CD14-positive monocyte (primary cell): Measurements from ENCODE around the gene BMP7. TPM values are rescaled to one million over a fixed set of nuclear protein-coding genes. Genes with fewer than 3 reads are reported as not detected.

Experiments
- DNase-seq, 3 donors: peaks; one replicate each; pipeline ENCODE4 v3.0.0-alpha.2; 2011 to 2022
- H2AFZ ChIP-seq: 2 replicates; pipeline ENCODE4 v1.6.0; 2012; ENCODE audit warnings: mild to moderate bottlenecking, low read depth, low read length, inconsistent platforms; ENCODE audit not compliant: insufficient read depth, poor library complexity, severe bottlenecking
- H3K27ac ChIP-seq, 2 donors: 1 replicate in 1 of 2; 2 replicates in 1 of 2; pipeline ENCODE4 v1.5.1; 2012 to 2013; ENCODE audit warnings: low read length in 2 of 2, control low read depth in 1 of 2, inconsistent platforms in 1 of 2, low read depth in 1 of 2, mild to moderate bottlenecking in 1 of 2
- H3K27me3 ChIP-seq, 2 donors: one replicate each; pipeline versions ENCODE4 v1.6.0 to v1.6.1; 2011 to 2013; ENCODE audit warnings: low read length in 2 of 2; ENCODE audit not compliant: control insufficient read depth in 2 of 2, insufficient read depth in 2 of 2
- H3K36me3 ChIP-seq, 2 donors: replicated peaks in 1 of 2; 1 replicate in 1 of 2; 2 replicates in 1 of 2; pipeline versions ENCODE4 v1.5.1 to v1.6.1; 2012 to 2013; ENCODE audit warnings: low read length in 2 of 2, control low read depth in 1 of 2, inconsistent platforms in 1 of 2, mild to moderate bottlenecking in 1 of 2; ENCODE audit not compliant: insufficient read depth in 2 of 2, control insufficient read depth in 1 of 2
- H3K4me1 ChIP-seq, 2 donors: 1 replicate in 1 of 2; 2 replicates in 1 of 2; pipeline versions ENCODE4 v1.5.1 to v1.6.1; 2012 to 2013; ENCODE audit warnings: low read length in 2 of 2, control low read depth in 1 of 2, inconsistent platforms in 1 of 2, mild to moderate bottlenecking in 1 of 2, moderate library complexity in 1 of 2; ENCODE audit not compliant: insufficient read depth in 2 of 2, control insufficient read depth in 1 of 2
- H3K4me2 ChIP-seq: replicated peaks from 2 replicates; pipeline ENCODE3; 2012; ENCODE audit warnings: low read length, moderate library complexity, mild to moderate bottlenecking; ENCODE audit not compliant: poor library complexity, severe bottlenecking; ENCODE audit errors: extremely low read depth
- H3K4me3 ChIP-seq, 3 experiments: fragments of 200-600 bp in 1 of 3; sonication (generic) in 1 of 3; replicated peaks in 1 of 3; 1 replicate in 2 of 3; 2 replicates in 1 of 3; pipeline ENCODE4 v1.5.1; 2011 to 2013; ENCODE audit warnings: low read length in 3 of 3, mild to moderate bottlenecking in 3 of 3, control low read depth in 2 of 3, low read depth in 2 of 3, inconsistent platforms in 1 of 3, moderate library complexity in 1 of 3
- H3K79me2 ChIP-seq: 2 replicates; pipeline ENCODE4 v1.6.0; 2012; ENCODE audit warnings: mild to moderate bottlenecking, control low read depth, inconsistent platforms, low read length, moderate library complexity; ENCODE audit not compliant: insufficient read depth
- H3K9ac ChIP-seq: 2 replicates; pipeline ENCODE4 v1.6.0; 2017; ENCODE audit warnings: low read length, mild to moderate bottlenecking; ENCODE audit not compliant: insufficient read depth, poor library complexity, severe bottlenecking
- H3K9me3 ChIP-seq, 2 donors: replicated peaks in 1 of 2; 1 replicate in 1 of 2; 2 replicates in 1 of 2; pipeline versions ENCODE4 v1.5.1 to v1.6.1; 2012 to 2013; ENCODE audit warnings: low read length in 2 of 2, control low read depth in 1 of 2; ENCODE audit not compliant: control insufficient read depth in 1 of 2, insufficient read depth in 1 of 2
- H4K20me1 ChIP-seq: 2 replicates; pipeline ENCODE4 v1.6.0; 2012; ENCODE audit warnings: mild to moderate bottlenecking, low read length, control low read depth, moderate library complexity; ENCODE audit not compliant: insufficient read depth
- H3K27ac Mint-ChIP-seq, 7 donors: one replicate each; pipeline ENCODE4 v1.8.0; 2020; ENCODE audit warnings: mild to moderate bottlenecking in 7 of 7, mixed read lengths in 7 of 7, moderate library complexity in 6 of 7, inconsistent platforms in 2 of 7
- H3K27me3 Mint-ChIP-seq, 3 donors: one replicate each; pipeline ENCODE4 v1.8.0; 2021 to 2022; ENCODE audit warnings: low read depth in 3 of 3, mild to moderate bottlenecking in 3 of 3, mixed read lengths in 3 of 3, moderate library complexity in 3 of 3, inconsistent platforms in 1 of 3
- H3K36me3 Mint-ChIP-seq, 2 donors: one replicate each; pipeline ENCODE4 v1.8.0; 2020; ENCODE audit warnings: mixed read lengths in 2 of 2, inconsistent platforms in 1 of 2, mild to moderate bottlenecking in 1 of 2
- H3K4me1 Mint-ChIP-seq: one replicate; pipeline ENCODE4 v1.8.0; 2020; ENCODE audit warnings: mild to moderate bottlenecking, mixed read lengths
- H3K4me3 Mint-ChIP-seq, 2 donors: one replicate each; pipeline ENCODE4 v1.8.0; 2020; ENCODE audit warnings: mild to moderate bottlenecking in 2 of 2, mixed read lengths in 2 of 2, moderate library complexity in 1 of 2
- H3K9me3 Mint-ChIP-seq, 7 donors: one replicate each; pipeline ENCODE4 v1.8.0; 2020 to 2022; ENCODE audit warnings: mixed read lengths in 7 of 7, mild to moderate bottlenecking in 6 of 7, moderate library complexity in 6 of 7, inconsistent platforms in 2 of 7
- WGBS: methylation state at CpG from one replicate; pipeline ENCODE4 v1.1.5; 2013; ENCODE audit warnings: missing lambda C conversion rate; ENCODE audit not compliant: insufficient coverage; 5-methylcytosine and 5-hydroxymethylcytosine counted together
- intact Hi-C, 2 donors: fragments of 100-400 bp; cut with micrococcal nuclease; formaldehyde crosslinking; loops; one replicate each; pipeline versions ENCODE4 v1.15.0 to v1.15.1; 2023
- polyA plus RNA-seq, 3 donors: library from polyadenylated mRNA; depleted of rRNA in 1 of 3; unstranded in 2 of 3; stranded (reverse) in 1 of 3; fragments of 300-500 nt in 2 of 3; fragments of >200 nt in 1 of 3; fragmentation: Illumina TruSeq in 2 of 3; gene quantifications; 1 replicate in 2 of 3; 2 replicates in 1 of 3; pipeline ENCODE4 v1.2.3, GENCODE V29; 2012 to 2021
- TF ChIP-seq, protein P1 (sequence below): fragments of 200-600 bp; IDR thresholded peaks from one replicate; pipeline ENCODE4 v1.8.0; 2022; ENCODE audit warnings: antibody characterized with exemption, mild to moderate bottlenecking

The BMP7 gene
- polyA plus RNA-seq, 3 donors = not detected

DNA sequence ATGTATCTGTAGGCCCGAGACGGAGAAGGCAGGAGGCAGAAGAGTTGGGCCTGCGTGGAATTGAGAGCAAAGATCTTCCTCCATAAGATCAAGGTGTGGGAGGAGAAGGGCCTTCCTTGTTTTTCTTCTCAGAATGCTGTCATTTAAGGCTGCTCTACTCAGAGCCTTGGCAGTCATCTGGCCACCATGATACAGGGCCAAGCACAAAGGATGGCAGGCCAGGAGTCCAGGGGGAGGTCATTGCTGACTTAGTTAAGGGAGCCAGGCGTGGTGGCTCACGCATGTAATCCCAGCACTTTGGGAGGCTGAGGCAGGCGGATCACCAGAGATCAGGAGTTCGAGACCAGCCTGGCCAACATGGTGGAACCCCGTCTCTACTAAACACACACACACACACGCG is 137.1 kb downstream of the BMP7 start:
- no peaks in the 10 kb centered on the region for H3K4me1 ChIP-seq
- no peak overlapping the region for H3K9ac ChIP-seq
- no peaks in the 10 kb centered on the region for H3K9me3 ChIP-seq
- Mint-ChIP-seq H3K9me3 (peaks cover 0 to 1% (median 0%) of the 10 kb centered on the region in 7 donors), H3K4me3 (no peak overlapping the region), H3K27ac (peak overlapping the region in 1 of 7 donors; percentile 45), H3K4me1 (no peaks in the 10 kb centered on the region), H3K27me3 (peaks cover 19 to 22% (median 20%) of the 10 kb centered on the region in 3 donors), H3K36me3 (no peaks in the 10 kb centered on the region)
- WGBS = 100% methylated on average over 2 of the region's 10 CpGs
- H4K20me1 ChIP-seq = no peaks in the 10 kb centered on the region
- no peak for DNase-seq
- H3K79me2 ChIP-seq = no peaks in the 10 kb centered on the region
- no peak overlapping the region for H3K4me3 ChIP-seq
- no peaks in the 10 kb centered on the region for H3K36me3 ChIP-seq
- H2AFZ ChIP-seq = no peak overlapping the region
- no peak overlapping the region for H3K4me2 ChIP-seq
- no peaks in the 10 kb centered on the region for H3K27me3 ChIP-seq
- intact Hi-C loops = no loop called here
- H3K27ac ChIP-seq = no peak overlapping the region
- TF ChIP-seq, protein P1, sequence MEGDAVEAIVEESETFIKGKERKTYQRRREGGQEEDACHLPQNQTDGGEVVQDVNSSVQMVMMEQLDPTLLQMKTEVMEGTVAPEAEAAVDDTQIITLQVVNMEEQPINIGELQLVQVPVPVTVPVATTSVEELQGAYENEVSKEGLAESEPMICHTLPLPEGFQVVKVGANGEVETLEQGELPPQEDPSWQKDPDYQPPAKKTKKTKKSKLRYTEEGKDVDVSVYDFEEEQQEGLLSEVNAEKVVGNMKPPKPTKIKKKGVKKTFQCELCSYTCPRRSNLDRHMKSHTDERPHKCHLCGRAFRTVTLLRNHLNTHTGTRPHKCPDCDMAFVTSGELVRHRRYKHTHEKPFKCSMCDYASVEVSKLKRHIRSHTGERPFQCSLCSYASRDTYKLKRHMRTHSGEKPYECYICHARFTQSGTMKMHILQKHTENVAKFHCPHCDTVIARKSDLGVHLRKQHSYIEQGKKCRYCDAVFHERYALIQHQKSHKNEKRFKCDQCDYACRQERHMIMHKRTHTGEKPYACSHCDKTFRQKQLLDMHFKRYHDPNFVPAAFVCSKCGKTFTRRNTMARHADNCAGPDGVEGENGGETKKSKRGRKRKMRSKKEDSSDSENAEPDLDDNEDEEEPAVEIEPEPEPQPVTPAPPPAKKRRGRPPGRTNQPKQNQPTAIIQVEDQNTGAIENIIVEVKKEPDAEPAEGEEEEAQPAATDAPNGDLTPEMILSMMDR = no peak

DNA sequence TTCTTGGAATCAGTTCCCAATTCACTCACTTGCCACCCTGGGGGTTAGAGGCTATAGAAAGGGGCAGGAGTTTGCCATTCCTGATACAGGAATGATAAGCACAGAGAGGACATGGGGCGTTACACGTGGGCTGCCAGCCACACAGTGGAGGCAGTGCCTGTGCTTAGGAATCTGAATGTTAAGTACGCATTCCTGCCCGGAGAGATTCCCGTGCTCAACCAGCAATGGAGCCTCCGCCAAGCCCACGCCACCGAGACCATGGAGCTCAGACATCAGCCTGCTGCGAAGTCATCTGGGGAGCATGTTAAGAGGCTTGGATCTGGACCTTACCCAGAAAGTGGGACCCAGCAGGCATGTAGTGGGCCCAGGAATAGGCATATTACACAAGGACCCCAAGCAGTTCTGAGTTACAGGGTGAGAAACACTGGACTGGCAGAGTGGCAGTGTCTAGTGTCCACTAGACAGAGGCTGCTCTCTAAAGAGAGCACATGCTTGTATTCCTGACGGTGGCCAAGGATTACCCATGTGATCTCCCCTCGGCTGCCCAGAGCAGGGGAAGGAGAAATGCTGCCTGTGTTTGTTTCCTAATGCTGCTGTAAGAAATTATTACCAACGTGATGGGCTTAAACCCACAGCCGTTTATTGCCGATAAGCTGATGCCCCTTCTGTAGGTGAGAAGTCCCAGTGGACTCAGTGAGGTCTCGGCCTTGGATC is 138.2 kb downstream of the BMP7 start:
- H3K9me3 Mint-ChIP-seq = no peaks in the 10 kb centered on the region
- no peaks in the 10 kb centered on the region for H3K4me1 ChIP-seq
- peaks cover 0 to 2% of the 10 kb centered on the region in 2 donors for H3K27me3 ChIP-seq
- H2AFZ ChIP-seq = no peak overlapping the region
- H3K27ac ChIP-seq = no peak overlapping the region
- WGBS = 90% methylated on average over 11 of the region's 15 CpGs
- no peaks in the 10 kb centered on the region for H3K4me1 Mint-ChIP-seq
- H3K27me3 Mint-ChIP-seq = peaks cover 14 to 16% (median 15%) of the 10 kb centered on the region in 3 donors
- H3K9me3 ChIP-seq = no peaks in the 10 kb centered on the region
- no peak overlapping the region for H3K4me2 ChIP-seq
- H3K36me3 Mint-ChIP-seq = no peaks in the 10 kb centered on the region
- no peak overlapping the region for H3K4me3 Mint-ChIP-seq
- no peaks in the 10 kb centered on the region for H3K36me3 ChIP-seq
- no peaks in the 10 kb centered on the region for H4K20me1 ChIP-seq
- TF ChIP-seq, protein P1 = no peak
- no peak overlapping the region for H3K4me3 ChIP-seq
- H3K27ac Mint-ChIP-seq = no peak overlapping the region
- H3K9ac ChIP-seq = no peak overlapping the region
- intact Hi-C loops = no loop called here
- DNase-seq = no peak
- no peaks in the 10 kb centered on the region for H3K79me2 ChIP-seq
